NCI-H2029 treated with DMSO at 0.1 percent for 48 hours (cell line): ENCODE results near the gene MIF.
"Not testable (repeated sequence)": the region's sequence is repeated elsewhere in the genome, so short reads cannot be mapped to it uniquely, and the experiment has no call there.

Experiments used
- DNase-seq: peaks from one replicate; lab custom pipeline; 2025; lab: John Stamatoyannopoulos, UW

Gene MIF

DNA sequence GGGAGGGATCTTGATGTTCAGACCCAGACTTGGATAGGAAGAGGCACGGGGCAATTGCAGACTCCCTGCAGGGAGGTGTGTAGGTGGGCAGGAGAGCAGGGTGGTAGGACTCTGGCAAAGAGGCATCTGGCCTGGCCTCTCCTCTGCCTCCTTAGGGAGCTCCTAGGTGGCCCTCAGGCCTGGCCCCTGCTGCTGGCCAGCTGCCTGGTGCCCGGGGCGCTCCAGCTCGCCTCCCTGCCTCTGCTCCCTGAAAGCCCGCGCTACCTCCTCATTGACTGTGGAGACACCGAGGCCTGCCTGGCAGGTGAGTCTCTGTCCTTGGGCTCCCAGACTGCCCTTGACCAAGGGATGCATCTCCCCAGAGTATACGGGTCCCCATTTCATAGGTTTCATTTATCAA lies 16.6 kb upstream of the MIF start:
- DNase-seq = no peak

DNA sequence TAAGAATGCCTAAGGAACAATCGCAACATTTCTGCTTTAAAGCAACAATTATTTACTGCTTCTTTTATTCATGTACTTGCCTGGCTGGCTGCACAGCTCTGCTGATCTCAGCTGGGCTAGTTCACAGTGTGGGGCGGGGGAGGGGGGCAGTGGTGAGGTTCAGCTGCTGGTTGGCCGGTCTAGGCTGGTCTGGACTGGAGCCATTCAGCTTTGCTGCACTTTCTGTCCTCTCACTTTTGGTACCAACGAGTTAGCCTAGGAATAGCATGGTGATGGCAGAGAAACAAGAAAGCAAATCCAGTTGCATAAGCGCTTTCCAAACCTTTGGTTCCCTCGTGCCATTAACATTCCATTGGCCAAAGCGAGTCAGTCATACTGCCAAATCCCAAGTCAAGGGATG lies 16.0 kb upstream of the MIF start:
- no peak for DNase-seq

DNA sequence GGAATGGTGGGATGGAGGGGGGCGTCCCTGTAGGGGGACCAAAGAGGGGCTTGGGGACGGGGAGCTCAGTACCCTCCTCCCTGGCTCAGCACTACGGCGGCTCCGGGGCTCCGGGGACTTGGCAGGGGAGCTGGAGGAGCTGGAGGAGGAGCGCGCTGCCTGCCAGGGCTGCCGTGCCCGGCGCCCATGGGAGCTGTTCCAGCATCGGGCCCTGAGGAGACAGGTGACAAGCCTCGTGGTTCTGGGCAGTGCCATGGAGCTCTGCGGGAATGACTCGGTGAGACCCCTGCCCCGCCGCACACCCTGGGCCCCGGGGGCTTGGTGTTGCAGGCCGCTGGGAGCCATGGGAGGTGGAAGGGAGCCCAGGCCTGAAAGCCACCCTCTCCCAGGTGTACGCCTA lies 11.8 kb upstream of the MIF start:
- no peak for DNase-seq

DNA sequence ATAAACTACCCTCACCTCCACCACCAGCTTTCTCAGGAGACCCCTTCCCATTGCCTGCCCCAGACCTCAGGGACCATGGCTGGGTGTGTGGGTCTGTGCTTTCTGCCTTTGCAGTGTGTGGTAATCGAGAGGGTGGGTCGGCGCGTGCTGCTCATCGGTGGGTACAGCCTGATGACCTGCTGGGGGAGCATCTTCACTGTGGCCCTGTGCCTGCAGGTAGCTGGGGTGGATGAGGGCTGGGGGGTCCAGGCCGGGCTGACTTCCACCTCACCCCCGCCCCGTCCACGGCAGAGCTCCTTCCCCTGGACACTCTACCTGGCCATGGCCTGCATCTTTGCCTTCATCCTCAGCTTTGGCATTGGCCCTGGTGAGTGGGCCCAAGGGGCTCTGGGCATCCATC lies 10.5 kb upstream of the MIF start:
- no peak for DNase-seq

DNA sequence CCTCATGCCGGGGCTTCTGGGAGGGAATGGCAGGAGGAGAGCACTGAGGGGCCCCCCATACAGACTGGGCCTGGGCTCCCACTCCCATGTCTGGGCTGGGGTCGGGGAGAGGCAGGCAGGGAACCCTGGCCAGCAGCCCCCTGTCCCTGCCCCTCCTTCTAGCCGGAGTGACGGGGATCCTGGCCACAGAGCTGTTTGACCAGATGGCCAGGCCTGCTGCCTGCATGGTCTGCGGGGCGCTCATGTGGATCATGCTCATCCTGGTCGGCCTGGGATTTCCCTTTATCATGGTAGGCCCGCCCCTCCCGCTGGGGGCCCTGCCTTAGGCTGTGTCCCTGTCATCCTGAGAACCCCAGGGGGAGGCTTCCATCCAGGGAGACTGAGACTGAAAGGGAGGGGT lies 10.0 kb upstream of the MIF start:
- DNase-seq = no peak

DNA sequence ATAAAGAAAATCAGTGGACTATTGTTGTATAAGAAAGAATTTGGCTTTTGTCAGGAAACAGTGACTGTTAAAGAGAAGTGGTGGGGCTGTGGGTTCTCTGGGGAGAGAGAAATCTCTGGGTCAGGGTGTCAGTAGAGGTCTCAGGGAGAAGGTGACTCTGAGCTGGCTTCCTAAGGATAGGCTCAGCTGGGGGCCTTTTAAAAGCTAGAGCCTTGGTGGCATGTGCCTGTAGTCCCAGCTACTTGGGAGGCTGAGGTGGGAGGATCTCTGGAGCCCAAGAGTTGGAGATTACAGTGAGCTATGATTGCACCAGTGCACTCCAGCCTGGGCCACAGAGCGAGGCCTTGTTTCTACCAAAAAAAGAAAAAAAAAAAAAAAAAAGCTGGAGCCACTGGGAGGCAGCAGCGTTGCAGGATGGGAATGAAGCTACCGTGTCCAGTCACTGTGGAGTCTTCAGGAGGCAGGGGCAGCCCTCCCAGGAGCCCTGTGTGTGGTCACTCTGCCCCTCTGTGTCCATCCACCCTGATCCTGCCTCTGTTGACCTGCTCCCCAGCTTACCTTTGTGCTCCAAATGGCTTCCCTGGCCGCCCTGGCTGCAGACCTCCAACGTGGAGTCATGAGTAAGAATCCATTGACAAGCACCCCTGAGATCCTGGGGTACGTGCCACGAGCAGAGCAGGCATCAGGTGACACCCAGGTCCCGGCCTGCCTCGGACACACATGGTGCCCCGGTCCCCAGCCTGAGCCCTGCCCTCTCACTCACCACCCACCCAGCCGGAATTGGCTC lies 5.4 kb upstream of the MIF start:
- DNase-seq = no peak

DNA sequence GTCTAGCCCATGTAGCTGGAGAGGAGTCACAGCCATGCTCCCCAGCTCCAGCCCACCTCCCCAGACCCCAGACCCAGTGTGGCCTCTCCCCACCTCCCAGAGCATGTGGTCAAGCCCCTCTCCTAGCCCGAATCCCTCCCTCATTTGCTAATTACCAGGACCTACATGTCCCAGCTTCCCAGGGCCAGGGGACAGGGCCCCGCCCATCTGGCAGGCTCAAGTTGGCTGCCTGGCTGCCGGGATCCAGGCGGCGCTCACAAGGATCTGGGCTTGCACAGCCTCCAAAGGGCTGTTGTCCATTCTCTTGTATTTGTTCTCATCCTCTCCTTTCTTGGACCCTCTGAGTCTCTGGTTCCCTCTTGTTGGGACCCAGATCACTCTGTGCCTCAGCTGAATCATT lies 4.6 kb upstream of the MIF start:
- no peak for DNase-seq

DNA sequence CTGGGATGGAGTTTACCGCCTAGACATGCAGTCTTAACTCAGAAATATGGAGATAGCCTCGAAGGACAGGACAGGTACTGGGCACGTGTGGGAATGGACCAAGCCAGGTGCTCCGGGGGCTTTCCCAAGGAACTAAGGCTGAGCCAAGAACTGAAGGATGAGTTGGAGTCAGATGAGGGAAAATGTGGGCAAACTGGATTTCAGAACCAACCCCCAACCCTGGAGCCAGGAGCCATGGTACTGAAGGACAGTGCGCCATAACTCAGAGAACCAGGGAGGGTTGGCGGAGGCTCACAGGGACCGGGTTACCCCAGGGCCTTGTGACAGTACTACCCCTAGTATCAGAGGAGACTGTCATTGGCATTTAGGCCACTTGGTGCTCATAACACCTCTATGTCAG lies 2.5 kb upstream of the MIF start:
- DNase-seq = no peak

DNA sequence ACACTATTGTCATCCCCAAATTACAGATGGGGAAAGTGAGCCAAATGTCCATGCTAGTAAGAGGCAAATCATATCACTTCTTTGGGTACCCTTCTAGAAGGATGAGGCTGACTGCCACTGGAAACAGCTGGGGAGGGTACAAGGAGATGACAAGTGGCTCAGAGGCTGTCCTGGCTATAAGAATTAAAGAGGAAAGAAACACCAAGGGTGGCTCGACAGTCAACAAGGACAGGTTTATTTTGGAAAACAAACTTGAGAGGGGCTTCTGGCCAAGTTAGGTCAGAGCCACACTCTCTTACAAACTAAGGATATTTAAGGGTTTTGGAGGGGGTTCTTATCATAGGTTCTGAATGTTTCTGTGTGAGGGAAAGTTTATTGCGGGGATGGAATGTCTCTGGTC lies 2.1 kb upstream of the MIF start:
- DNase-seq = no peak

DNA sequence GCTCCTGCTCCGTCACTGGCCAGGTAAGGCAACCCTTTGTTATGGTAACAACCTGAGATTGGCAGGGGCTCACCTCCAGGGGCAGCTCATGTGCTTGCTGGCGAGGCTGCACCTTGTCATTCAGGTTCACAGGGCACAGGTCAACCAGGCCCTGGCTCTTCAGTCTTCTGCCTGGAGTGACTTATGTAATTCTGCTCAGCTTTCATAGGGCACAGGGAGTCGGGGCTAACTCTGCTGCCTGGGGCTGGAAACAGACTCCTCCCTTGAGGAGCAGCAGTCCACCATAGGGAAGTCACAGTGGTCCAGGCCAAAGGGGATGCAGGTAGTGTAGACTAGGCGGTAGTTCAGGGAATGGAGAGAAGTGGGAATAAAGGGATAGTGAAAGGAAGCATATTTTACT lies 1.5 kb upstream of the MIF start:
- no peak for DNase-seq

DNA sequence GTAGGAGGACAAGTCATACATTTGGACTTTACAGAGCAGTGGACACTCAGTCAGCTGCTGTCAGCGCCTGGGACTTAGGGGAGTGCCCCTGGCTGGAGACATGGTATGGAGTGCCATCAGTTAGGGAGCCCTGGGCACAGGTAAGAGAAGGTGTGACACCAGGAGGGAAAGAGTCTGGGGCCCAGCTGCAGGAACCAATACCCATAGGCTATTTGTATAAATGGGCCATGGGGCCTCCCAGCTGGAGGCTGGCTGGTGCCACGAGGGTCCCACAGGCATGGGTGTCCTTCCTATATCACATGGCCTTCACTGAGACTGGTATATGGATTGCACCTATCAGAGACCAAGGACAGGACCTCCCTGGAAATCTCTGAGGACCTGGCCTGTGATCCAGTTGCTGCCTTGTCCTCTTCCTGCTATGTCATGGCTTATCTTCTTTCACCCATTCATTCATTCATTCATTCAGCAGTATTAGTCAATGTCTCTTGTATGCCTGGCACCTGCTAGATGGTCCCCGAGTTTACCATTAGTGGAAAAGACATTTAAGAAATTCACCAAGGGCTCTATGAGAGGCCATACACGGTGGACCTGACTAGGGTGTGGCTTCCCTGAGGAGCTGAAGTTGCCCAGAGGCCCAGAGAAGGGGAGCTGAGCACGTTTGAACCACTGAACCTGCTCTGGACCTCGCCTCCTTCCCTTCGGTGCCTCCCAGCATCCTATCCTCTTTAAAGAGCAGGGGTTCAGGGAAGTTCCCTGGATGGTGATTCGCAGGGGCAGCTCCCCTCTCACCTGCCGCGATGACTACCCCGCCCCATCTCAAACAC lies 850 bp upstream of the MIF start:
- no peak for DNase-seq

DNA sequence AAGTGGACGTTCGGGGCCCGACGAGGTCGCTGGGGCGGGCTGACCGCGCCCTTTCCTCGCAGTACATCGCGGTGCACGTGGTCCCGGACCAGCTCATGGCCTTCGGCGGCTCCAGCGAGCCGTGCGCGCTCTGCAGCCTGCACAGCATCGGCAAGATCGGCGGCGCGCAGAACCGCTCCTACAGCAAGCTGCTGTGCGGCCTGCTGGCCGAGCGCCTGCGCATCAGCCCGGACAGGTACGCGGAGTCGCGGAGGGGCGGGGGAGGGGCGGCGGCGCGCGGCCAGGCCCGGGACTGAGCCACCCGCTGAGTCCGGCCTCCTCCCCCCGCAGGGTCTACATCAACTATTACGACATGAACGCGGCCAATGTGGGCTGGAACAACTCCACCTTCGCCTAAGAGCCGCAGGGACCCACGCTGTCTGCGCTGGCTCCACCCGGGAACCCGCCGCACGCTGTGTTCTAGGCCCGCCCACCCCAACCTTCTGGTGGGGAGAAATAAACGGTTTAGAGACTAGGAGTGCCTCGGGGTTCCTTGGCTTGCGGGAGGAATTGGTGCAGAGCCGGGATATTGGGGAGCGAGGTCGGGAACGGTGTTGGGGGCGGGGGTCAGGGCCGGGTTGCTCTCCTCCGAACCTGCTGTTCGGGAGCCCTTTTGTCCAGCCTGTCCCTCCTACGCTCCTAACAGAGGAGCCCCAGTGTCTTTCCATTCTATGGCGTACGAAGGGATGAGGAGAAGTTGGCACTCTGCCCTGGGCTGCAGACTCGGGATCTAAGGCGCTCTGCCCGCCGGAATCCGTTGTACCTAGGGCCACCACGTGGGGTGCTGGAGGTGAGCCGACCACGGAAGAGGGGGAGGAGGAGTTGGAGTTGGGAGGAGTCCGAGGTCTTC lies 771 bp downstream of the MIF start:
- peak; percentile 74 for DNase-seq

DNA sequence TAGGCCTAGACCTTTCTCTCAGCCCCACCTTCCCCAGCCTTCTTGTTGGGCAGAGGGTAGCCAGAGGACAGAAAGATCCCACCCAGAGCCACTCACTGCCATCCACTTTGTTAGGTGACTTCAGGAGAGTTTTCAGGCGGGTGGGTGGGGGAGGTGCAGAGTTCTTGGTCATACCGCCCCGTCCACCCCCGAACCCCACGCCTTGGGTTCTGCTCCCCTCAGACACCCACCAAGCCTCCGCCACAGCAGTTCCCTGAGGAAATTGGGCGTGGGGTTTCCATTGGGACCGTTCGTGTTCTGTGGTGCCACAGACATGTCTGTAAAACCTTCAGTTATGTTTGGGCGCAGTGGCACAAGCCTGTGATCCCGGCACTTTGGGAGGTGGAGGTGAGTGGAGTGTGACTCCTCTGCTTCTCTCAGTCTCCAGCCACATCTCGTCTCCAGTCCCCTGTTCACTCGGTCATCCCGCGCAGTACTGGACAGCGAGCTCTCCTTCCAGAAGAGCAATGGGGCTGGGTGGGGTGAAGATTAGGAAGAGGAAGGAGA lies 1.5 kb downstream of the MIF start:
- DNase-seq = no peak

DNA sequence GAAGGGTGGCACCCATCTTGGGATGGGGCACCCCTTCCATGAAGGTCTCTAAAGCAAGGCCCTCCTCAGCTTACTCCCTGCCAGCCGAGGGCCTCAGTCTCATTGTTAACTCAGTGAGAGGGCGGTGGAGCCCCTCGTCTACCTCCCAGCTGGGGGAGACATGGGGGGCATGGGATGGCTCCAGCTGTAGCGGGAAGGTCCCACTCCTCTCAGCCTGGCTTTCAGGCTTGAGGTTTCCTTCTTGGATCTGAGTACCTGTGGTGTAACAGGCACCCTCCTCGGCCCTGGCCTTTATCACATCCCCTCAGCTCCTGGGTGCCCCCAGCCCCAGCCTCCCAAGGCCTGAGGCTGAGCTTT lies 2.0 kb downstream of the MIF start:
- DNase-seq = no peak

DNA sequence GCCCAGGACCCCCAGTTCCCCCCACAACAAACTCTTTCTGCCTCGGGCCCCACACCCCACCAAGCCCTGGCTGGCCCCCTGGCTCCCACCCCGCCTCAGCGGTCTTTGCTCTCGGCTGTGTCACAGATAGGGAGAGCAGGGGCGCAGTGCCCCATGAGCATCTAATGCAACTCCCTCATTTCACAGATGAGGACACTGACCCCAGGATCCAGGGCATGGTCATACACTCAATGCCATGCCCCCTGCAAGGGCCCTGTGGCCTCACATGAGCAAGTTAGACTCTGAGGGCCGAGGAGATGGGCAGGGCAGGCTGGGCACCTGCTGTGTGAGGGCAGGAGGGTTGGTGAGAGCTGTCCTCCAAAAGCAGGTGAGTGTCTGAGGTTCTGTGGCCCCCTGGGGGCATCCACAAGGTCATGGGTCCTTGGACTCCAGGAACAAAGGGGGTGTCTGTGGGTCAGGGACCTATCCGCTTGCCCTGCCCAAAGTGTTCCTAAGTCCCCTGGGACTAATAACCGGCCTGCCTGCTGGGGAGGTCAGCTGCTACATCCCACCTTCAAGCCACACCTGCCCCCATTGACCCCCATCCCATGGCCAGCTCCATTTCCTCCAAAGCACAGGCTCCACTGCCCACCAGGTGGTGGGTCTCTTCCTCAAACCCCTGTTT lies 2.5 kb downstream of the MIF start:
- no peak for DNase-seq

DNA sequence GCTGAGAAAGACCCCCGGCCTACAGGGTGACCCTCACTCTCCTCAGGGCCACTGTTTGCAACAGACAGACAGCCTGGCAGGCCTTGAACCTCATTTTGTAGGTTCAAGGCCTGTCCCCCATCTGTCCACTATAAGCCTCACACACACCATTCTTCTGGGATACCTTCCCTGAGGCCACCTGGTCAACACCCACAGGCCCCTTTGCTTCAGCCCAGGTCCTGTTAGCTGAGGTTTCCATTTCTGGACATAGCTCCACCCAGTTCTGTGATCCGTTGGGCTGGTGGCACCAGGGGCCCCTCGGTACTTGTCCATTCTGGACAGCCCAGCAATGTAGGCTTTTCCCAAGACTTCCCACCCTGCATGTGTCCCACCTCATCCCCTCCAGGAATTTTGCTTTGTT lies 3.1 kb downstream of the MIF start:
- no peak for DNase-seq

DNA sequence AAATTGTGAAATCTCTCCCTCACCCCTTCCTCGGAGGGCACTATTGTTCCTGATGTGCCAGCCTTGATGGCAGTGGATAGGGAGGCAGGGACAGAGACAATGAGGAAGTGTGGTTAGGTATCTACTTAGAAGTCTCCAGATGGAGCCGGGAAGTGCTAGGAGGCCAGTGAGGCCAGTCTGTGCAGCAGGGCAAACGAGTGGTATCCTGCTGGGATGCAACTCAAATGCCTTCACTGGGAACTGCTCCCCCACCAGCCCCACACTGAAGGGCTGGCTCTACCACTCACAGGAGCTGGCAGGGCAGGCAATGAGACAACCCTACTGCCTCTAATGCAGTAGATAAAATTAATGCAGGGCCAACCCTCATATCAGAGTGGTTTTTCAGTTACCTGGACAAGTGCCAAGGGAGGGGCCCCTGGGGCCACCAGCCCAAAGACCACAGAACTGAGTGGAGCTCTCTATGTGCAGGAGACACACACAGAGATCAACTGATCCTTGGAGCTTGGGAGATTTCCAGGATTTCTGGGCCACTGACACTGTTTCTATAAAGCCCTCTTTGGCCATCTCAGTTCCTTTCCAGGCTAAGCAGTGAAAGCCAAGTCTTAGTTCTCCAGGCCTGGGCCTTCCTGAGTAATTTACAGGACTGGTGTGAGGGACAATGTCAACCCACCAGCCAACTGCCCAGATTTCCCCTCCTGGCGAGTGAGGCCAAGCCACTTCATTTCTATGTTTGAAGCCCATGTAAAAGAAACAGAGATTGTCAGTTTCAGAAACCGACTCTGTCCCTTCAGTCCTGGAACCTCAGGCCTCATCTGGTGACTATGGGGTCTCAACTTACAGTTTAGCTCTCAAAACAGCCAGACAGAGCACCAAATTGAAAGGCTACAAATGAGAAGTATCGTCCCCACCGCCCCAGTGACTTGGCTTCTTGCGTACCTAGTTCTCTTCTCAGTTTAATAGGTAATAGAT lies 4.1 kb downstream of the MIF start:
- no peak for DNase-seq

DNA sequence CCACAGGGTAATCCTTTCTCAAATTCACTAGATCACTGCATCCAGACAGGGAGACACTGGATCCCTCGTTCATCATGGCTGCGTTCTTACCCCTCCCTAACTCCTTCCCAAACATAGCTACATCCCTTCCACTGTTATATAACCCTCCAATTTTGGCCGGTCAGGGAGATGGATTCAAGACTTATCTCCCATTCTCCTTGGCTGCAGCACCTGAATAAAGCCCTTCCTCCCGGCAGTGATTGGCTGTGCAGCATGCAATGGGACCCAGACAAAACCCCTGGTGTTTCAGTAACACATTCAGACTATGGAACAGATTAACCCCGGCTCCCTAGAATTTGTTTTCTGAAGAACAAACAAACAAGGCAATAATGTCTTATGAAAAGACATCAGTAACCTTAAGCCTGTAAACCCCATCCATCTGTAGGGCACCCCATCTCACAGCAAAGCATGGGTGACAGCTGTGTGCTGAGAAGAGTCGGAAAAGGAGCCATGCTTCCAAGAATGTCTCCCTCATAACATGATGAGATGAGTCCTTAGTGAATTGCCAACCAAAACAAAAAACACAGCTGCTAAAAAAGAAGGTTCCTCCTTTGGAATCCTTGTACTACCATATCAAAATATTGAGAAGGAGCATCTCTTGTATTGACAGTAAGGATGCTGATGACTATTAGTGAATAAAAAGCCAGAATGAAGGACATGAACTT lies 5.0 kb downstream of the MIF start:
- DNase-seq = no peak

DNA sequence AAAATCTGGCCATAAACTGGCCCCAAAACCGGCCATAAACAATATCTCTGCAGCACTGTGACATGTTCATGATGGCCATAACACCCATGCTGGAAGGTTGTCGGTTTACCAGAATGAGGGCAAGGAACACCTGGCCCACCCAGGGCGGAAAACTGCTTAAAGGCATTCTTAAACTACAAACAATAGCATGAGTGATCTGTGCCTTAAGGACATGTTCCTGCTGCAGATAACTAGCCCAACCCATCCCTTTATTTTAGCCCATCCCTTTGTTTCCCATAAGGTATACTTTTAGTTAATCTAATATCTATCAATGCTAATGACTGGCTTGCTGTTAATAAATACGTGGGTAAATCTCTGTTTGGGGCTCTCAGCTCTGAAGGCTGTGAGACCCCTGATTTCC lies 6.0 kb downstream of the MIF start:
- not testable (repeated sequence) for DNase-seq

DNA sequence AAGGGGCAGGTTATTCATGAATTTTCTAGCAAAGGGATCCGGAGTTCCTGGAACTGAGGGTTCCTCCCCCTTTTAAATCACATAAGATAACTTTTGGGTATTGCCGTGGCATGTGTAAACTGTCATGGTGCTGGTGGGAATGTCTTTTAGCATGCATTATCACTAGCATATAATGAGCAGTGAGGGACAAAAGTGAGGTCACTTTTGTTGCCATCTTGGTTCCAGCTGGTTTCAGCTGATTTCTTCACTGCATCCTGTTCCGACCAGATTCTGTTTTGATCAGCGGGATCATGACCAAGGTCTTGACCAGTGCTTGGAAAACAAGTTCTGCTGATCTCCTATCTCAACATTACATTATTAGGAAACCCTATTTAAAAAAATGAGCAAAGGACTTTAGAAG lies 7.4 kb downstream of the MIF start:
- no peak for DNase-seq
